ENCODE measurements around the gene PTGR2. TPM values are rescaled to one million over a fixed set of nuclear protein-coding genes. Genes with fewer than 3 reads are reported as not detected.
"Not testable (repeated sequence)": the region's sequence is repeated elsewhere in the genome, so short reads cannot be mapped to it uniquely, and the experiment has no call there.

The PTGR2 gene
- total and polyA plus RNA-seq, 2 donors (not counting 3 experiments of a cell fraction or from before 2014, with no cell fraction given), result 1.1 to 5.6 TPM

DNA sequence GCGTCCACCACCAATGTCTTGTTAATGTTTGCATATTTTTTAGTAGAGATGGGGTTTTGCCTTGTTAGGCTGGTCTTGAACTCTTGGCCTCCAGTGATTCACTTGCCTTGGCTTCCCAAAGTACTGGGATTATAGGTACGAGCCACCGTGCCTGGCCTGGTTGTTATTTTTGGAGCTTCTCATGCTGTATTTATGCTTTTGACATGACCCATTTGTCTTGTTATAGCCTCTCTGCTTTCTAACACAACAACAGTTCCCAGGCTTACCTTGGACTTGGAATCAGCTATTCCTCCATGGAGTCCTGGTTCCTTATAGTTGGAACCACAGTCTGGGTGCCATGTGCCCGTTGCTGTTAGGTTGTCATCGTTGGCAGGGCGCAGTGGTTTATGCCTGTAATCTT lies 64.7 kb downstream of the PTGR2 start:
- POLR2A ChIA-PET, result no interaction called here
- DNase-seq (ENCODE audit: low read depth, low spot score) (no peak), FAIRE-seq (no peak)
- H3K9me3 ChIP-seq (replicated peaks; ENCODE audit: control insufficient read depth, insufficient read depth, low read length), result no peaks in the 10 kb centered on the region
- dilution Hi-C loops (cut with MboI; ENCODE audit: extremely low pct_ligation_motif_present, low sequenced_read_pairs), result no loop called here
- H3K27ac ChIP-seq (ENCODE audit: insufficient read depth, low read depth, low read length), result no peak overlapping the region
- H2AFZ ChIP-seq (ENCODE audit: low read depth, low read length), result no peak overlapping the region
- H3K9me1 ChIP-seq (replicated peaks; ENCODE audit: control insufficient read depth, extremely low read depth, insufficient read depth, low read length), result no peaks in the 10 kb centered on the region
- peaks cover 15 to 16% of the 10 kb centered on the region in 2 experiments for H3K36me3 ChIP-seq (ENCODE audit: control insufficient read depth in 2 of 2, extremely low read depth in 1 of 2, insufficient read depth in 2 of 2, low read length in 2 of 2)
- no peaks in the 10 kb centered on the region for H4K20me1 ChIP-seq (replicated peaks; ENCODE audit: control insufficient read depth, extremely low read depth, insufficient read depth, low read length)
- CTCF ChIA-PET, result no interaction called here
- H3K9ac ChIP-seq (replicated peaks; ENCODE audit: extremely low read depth, insufficient read depth, low read length), result no peak overlapping the region
- H3K79me2 ChIP-seq (ENCODE audit: control insufficient read depth, insufficient read depth, low read length), result peaks cover 2% of the 10 kb centered on the region
- H3K4me2 ChIP-seq (ENCODE audit: insufficient read depth, low read length), result no peak overlapping the region
- H3K4me1 ChIP-seq (ENCODE audit: control insufficient read depth, extremely low read depth, insufficient read depth, low read length), result no peaks in the 10 kb centered on the region
- intact Hi-C loops (cut with micrococcal nuclease), result no loop called here
- H3K4me3 ChIP-seq (replicated peaks in 1 of 3; ENCODE audit: insufficient read depth in 1 of 3, low read depth in 1 of 3, low read length in 3 of 3), result no peak overlapping the region
- no TSS peak for BruUV-seq (replicated peaks)
- no peak for TF ChIP-seq MAX (IDR thresholded peaks at IDR 0.05; ENCODE audit: insufficient read depth, insufficient read length)
- no peak for TF ChIP-seq MYC (IDR thresholded peaks at IDR 0.05; ENCODE audit: low read depth, low read length)
- no peak for TF ChIP-seq FOS (IDR thresholded peaks at IDR 0.05; ENCODE audit: borderline replicate concordance, insufficient read depth, low read length)
- no peak for TF ChIP-seq CTCF (IDR thresholded peaks at IDR 0.05; ENCODE audit: extremely low read depth in 1 of 2, insufficient read depth in 1 of 2, low read depth in 1 of 2, low read length in 2 of 2)
- H3K27me3 ChIP-seq (ENCODE audit: control insufficient read depth in 2 of 2, insufficient read depth in 2 of 2, low read length in 2 of 2), result no peaks in the 10 kb centered on the region

GRCh38 chr14:73919457-73919856 lies 67.8 kb downstream of the PTGR2 start:
- POLR2A ChIA-PET; H3K4me3 ChIP-seq (replicated peaks in 1 of 3; ENCODE audit: insufficient read depth in 1 of 3, low read depth in 1 of 3, low read length in 3 of 3): not testable (repeated sequence)
- peaks cover 19 to 23% of the 10 kb centered on the region in 2 experiments for H3K36me3 ChIP-seq (ENCODE audit: control insufficient read depth in 2 of 2, extremely low read depth in 1 of 2, insufficient read depth in 2 of 2, low read length in 2 of 2)

More at GRCh38 chr14:73919457-73919856, 67.8 kb downstream of the PTGR2 start:
- H3K9ac ChIP-seq (replicated peaks; ENCODE audit: extremely low read depth, insufficient read depth, low read length); H3K9me3 ChIP-seq (replicated peaks; ENCODE audit: control insufficient read depth, insufficient read depth, low read length); FAIRE-seq; H4K20me1 ChIP-seq (replicated peaks; ENCODE audit: control insufficient read depth, extremely low read depth, insufficient read depth, low read length); H2AFZ ChIP-seq (ENCODE audit: low read depth, low read length); DNase-seq (ENCODE audit: low read depth, low spot score); H3K27me3 ChIP-seq (ENCODE audit: control insufficient read depth in 2 of 2, insufficient read depth in 2 of 2, low read length in 2 of 2); dilution Hi-C loops (cut with MboI; ENCODE audit: extremely low pct_ligation_motif_present, low sequenced_read_pairs); BruUV-seq (replicated peaks); H3K9me1 ChIP-seq (replicated peaks; ENCODE audit: control insufficient read depth, extremely low read depth, insufficient read depth, low read length); H3K4me2 ChIP-seq (ENCODE audit: insufficient read depth, low read length); intact Hi-C loops (cut with micrococcal nuclease); H3K4me1 ChIP-seq (ENCODE audit: control insufficient read depth, extremely low read depth, insufficient read depth, low read length); H3K79me2 ChIP-seq (ENCODE audit: control insufficient read depth, insufficient read depth, low read length); H3K27ac ChIP-seq (ENCODE audit: insufficient read depth, low read depth, low read length): not testable (repeated sequence)
- CTCF ChIA-PET, result interaction anchor here (1.3 kb wide), 1 partner anchor 17 kb away, joined by 4 read pairs; no protein-coding TSS in a partner anchor

Measured in endothelial cell of umbilical vein (primary cell).